Chondrocyte (in vitro differentiated cells): ENCODE measurements around the gene CEP43. TPM values are rescaled to one million over a fixed set of nuclear protein-coding genes. Genes with fewer than 3 reads are reported as not detected.

Source experiments
- DNase-seq: peaks from one replicate; pipeline ENCODE4 v3.0.0; 2021; ENCODE audit warnings: mixed read lengths, low spot score
- H3K27ac Mint-ChIP-seq: one replicate; pipeline ENCODE4 v1.8.0; 2021; ENCODE audit warnings: mild to moderate bottlenecking, moderate library complexity, mixed read lengths; ENCODE audit not compliant: unreplicated experiment
- H3K27me3 Mint-ChIP-seq: 2 replicates; pipeline ENCODE4 v1.8.0; 2021; ENCODE audit warnings: low read depth, mixed read lengths
- H3K36me3 Mint-ChIP-seq: 2 replicates; pipeline ENCODE4 v1.8.0; 2021; ENCODE audit warnings: low read depth, mixed read lengths
- H3K4me1 Mint-ChIP-seq: 2 replicates; pipeline ENCODE4 v1.8.0; 2021; ENCODE audit warnings: low read depth, mild to moderate bottlenecking, mixed read lengths
- H3K4me3 Mint-ChIP-seq: one replicate; pipeline ENCODE4 v1.8.0; 2021; ENCODE audit warnings: mild to moderate bottlenecking, moderate library complexity, mixed read lengths; ENCODE audit not compliant: unreplicated experiment
- H3K9me3 Mint-ChIP-seq: 2 replicates; pipeline ENCODE4 v1.8.0; 2021; ENCODE audit warnings: low read depth, mixed read lengths
- CTCF ChIP-seq: fragments of 200-600 bp; sonication (generic); IDR thresholded peaks from 2 replicates; pipeline ENCODE4 v1.5.0; 2021; ENCODE audit warnings: antibody characterized with exemption, mild to moderate bottlenecking, moderate library complexity
- total RNA-seq: library from RNA; stranded (reverse); gene quantifications from 3 replicates; pipeline ENCODE4 v1.2.1, GENCODE V29; 2021

The CEP43 gene
- total RNA-seq, 1 donor from 2014 or later = 11.7 TPM

DNA sequence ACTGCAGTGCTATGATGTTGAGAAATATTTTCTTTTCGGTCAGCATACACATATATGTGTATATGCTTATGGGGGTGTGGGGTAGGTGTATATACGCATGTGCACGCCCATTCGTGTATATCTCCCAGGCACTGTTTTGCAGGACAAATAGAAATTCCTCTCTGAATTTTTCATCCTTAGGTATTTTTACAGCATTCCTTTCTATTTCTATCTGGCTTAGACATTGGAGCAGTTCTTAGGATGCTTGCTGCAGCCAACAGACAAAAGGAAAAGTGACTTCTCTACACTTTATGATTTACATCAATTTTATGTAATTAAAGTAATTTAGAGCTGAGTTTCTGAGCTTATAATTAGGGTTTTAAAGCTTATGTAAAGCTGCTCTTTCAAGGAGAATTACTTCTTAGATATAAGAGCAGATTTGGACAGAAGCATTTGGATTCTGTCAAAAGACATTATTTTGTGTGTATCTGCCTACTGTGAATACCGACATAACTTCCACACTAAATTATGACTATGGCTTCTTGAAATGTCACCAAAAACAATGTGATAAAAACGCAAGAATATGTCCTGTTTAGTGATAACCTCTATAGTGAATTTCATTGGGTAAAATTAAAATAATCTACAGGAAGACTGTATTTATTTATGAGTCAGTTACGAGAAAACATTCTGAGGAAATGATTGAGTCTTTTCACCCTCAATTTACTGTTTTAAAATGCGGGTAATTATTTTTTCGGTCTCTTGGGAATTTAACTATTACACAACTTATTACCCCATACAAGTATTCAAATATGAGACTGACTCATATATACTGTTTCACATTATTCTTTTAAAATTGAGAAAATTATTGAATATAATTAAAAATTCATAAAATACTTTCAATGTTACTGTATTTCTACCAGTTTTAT is 21.3 kb upstream of the CEP43 start:
- no peak overlapping the region for H3K4me3 Mint-ChIP-seq
- TF ChIP-seq CTCF = no peak
- H3K27me3 Mint-ChIP-seq = no peaks in the 10 kb centered on the region
- no peak overlapping the region for H3K27ac Mint-ChIP-seq
- DNase-seq = no peak
- H3K4me1 Mint-ChIP-seq = peaks cover 9% of the 10 kb centered on the region
- no peaks in the 10 kb centered on the region for H3K9me3 Mint-ChIP-seq
- H3K36me3 Mint-ChIP-seq = no peaks in the 10 kb centered on the region

GRCh38 chr6:166980738-166981137 is 18.5 kb upstream of the CEP43 start:
- Mint-ChIP-seq H3K27ac (no peak overlapping the region), H3K36me3 (no peaks in the 10 kb centered on the region), H3K4me3 (no peak overlapping the region), H3K9me3 (no peaks in the 10 kb centered on the region), H3K4me1 (peaks cover 22% of the 10 kb centered on the region), H3K27me3 (no peaks in the 10 kb centered on the region)
- DNase-seq = no peak
- TF ChIP-seq CTCF = no peak

GRCh38 chr6:166987448-166987847 is 11.7 kb upstream of the CEP43 start:
- no peaks in the 10 kb centered on the region for H3K27me3 Mint-ChIP-seq
- no peak for TF ChIP-seq CTCF
- no peaks in the 10 kb centered on the region for H3K36me3 Mint-ChIP-seq
- no peak overlapping the region for H3K27ac Mint-ChIP-seq
- H3K9me3 Mint-ChIP-seq = no peaks in the 10 kb centered on the region
- no peak overlapping the region for H3K4me3 Mint-ChIP-seq
- no peak for DNase-seq
- peaks cover 23% of the 10 kb centered on the region for H3K4me1 Mint-ChIP-seq

DNA sequence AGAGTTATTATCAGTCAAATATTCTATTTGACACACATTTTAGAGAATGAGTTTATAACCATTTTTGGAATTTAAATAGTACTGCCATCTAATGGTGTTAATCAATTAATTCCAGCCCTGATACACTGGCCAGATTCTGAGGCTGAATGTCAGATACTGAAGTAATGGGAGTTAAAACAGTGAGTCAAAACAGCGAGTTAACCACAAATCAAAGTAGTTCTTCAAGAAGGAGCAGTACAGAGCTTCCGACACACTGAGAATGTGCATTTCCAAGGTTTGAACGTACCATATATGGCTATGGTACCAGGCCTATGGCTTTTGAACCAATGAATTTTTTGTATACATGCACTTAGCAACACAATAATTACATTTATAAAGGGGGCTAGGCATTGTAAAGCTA is 11.3 kb upstream of the CEP43 start:
- Mint-ChIP-seq H3K4me1 (peaks cover 23% of the 10 kb centered on the region), H3K4me3 (no peak overlapping the region), H3K36me3 (no peaks in the 10 kb centered on the region), H3K27ac (no peak overlapping the region), H3K9me3 (no peaks in the 10 kb centered on the region), H3K27me3 (no peaks in the 10 kb centered on the region)
- TF ChIP-seq CTCF = peak; percentile 44
- DNase-seq = no peak

DNA sequence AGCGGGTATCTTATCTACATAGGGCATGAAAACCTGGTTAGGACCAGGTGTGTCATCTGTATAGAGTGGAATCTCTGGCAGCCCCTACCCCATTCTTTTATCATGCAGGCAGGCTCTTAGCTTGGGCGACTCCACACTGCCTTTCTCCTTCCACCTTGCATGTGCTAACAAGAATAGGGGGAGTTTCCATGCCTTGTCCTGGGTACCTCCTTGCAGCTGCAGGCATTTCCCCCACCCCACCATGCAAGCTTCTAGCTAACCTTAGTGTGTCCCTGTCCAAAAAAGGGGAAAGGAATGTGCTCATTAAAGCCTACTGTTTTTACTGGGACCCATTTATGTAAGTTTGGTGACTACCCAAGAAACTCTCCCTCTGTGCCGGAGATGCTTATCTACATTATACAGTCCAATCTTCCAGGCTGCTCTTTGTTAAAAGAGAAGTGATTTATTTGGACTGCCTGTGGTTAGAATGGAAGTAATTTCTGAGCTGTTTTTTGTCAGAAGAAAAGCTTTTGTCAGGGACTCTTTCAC is 10.5 kb upstream of the CEP43 start:
- Mint-ChIP-seq H3K27me3 (no peaks in the 10 kb centered on the region), H3K4me1 (peaks cover 22% of the 10 kb centered on the region), H3K4me3 (no peak overlapping the region), H3K27ac (no peak overlapping the region), H3K36me3 (no peaks in the 10 kb centered on the region), H3K9me3 (no peaks in the 10 kb centered on the region)
- DNase-seq = no peak
- TF ChIP-seq CTCF = no peak
